ENCODE results near the gene CD320.
"Not testable (repeated sequence)": the region's sequence is repeated elsewhere in the genome, so short reads cannot be mapped to it uniquely, and the experiment has no call there.

The CD320 gene

DNA sequence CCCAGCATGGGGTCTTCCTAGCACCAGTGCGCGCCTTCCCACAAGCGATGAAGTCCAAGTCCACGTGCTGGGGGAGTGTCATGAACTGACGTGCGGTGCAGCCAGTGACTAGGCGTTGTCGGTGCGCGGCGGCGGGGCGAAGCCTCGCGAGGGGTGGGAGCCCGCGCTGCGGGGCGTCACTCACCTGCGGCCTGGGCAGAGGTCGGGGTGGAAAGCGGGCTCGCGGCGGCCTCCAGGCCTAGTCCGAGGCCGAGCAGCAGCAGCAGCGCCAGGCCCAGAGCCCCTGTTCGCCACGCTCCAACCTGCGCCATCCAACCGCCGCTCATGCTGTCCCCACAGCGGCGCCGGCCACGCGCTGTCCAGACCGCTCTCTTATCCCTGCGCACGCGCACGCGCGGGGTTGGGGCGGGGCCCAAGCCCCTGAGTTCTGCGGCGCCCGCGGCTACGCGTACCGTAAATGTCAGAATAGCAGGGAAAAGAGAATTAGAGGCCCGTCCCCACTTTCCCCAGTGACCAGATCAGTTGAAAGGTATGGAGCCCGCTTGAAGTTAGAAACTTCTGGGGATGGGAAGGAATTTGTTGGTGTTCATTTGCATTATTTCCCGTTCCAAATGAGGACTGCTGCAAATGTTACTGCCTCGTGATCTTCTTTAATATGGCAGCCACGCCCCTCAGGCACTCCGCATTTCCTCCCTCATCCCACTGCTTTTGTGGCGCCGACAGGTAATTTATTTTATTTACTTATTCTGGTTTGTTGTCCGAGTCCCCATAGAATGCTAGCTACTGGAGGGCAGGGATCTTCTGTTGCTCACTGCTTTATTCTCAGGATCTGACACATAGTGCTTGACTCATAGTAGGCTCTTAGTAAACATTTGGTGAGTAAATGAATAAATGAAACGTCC lies at the start of gene CD320:
Gene CD320, minus strand, starts transcription at position 394 of the 902 bp plus-strand sequence. Its CDS starts 68 bp downstream, at position 326.
- peak within 1 kb of the TSS; percentile 82 for H3K4me3 ChIP-seq
- peak within 1 kb of the TSS; percentile 93 for H3K4me2 ChIP-seq
- H4K20me1 ChIP-seq, result peaks cover 40% of the 10 kb centered on the region
- no peaks in the 10 kb centered on the region for H3K9me3 ChIP-seq
- no peaks in the 10 kb centered on the region for H3K27me3 ChIP-seq
- peaks cover 75% of the 10 kb centered on the region for H3K36me3 ChIP-seq
- no peak for TF ChIP-seq Cebpa-rat (IDR thresholded peaks at IDR 0.05)
- H3K4me1 ChIP-seq, result peaks cover 55% of the 10 kb centered on the region
- H3K27ac ChIP-seq, result peak within 1 kb of the TSS; percentile 96
- peak within 1 kb of the TSS; percentile 93 for H3K9ac ChIP-seq

DNA sequence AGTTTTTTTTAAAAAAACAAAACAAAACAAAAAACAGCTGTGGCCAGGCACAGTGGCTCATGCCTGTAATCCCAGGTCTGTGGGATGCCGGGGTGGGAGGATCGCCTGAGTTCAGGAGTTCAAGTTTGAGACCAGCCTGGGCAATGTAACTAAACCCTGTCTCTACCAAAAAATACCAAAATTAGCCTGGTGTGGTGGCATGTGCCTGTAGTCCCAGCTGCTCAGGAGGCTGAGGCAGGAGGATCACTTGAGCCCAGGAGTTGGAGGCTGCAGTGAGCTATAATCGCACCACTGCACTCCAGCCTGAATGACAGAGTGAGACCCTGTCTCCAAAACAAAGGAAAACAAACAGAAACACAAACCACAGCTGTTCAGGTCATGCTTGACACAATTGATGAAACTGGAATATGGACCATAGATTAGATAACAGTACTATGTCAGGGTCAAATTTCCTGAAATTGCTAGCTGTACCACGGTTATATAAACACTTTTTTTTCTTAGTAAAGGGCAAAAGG lies 48.9 kb upstream of the CD320 start:
- Histone ChIP-seq H3K36me3 (no peaks in the 10 kb centered on the region), H3K27ac (no peak overlapping the region), H3K9ac (no peak overlapping the region), H3K4me3 (no peak overlapping the region), H3K9me3 (no peaks in the 10 kb centered on the region), H3K4me1 (peaks cover 13% of the 10 kb centered on the region), H4K20me1 (no peaks in the 10 kb centered on the region), H3K27me3 (peaks cover 11% of the 10 kb centered on the region), H3K4me2 (no peak overlapping the region)
- TF ChIP-seq Cebpa-rat (IDR thresholded peaks at IDR 0.05), result no peak

DNA sequence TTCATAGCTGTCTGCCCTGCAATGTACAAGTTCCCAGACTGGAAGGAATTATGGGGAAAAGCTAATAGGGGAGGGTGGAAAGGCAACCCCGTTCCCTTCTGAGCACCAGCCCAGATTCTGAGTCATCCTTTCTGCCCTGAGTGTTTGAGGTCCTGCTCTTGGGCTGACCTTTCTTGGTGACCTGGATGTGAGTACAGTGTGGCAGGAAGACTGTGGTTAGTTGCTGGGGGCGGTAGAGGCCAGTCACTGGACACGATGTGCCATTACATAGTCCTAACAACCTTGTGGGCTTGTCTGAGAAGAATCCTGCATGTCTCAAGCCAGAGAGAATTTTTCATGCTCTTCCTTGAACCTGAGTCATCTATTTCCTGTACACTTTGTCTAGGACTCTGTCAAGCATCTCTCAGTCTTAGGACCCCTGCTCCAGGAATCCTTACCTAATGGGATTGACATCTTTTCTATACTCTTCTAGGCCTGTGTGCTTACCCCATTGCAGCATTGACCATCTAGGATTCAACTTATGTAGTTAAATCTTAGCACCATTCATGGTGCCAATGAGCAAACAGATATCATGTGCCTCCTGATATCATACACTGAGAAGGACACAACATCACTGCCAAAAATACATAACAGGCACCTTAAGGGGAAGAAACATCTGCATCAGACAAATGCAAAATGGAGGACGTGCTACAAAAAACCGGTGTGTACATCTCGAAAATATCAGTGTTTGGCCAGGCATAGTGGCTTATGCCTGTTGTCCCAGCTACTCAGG lies 47.7 kb upstream of the CD320 start:
- no peaks in the 10 kb centered on the region for H3K36me3 ChIP-seq
- no peak overlapping the region for H3K27ac ChIP-seq
- H3K4me1 ChIP-seq, result peaks cover 9% of the 10 kb centered on the region; the same call in 1 of the 2 replicates
- no peak overlapping the region for H3K4me3 ChIP-seq
- peaks cover 5% of the 10 kb centered on the region; the same call in 1 of the 2 replicates for H3K27me3 ChIP-seq
- no peak overlapping the region for H3K4me2 ChIP-seq
- TF ChIP-seq Cebpa-rat (IDR thresholded peaks at IDR 0.05), result no peak
- no peaks in the 10 kb centered on the region for H4K20me1 ChIP-seq
- H3K9ac ChIP-seq, result no peak overlapping the region
- H3K9me3 ChIP-seq, result no peaks in the 10 kb centered on the region

DNA sequence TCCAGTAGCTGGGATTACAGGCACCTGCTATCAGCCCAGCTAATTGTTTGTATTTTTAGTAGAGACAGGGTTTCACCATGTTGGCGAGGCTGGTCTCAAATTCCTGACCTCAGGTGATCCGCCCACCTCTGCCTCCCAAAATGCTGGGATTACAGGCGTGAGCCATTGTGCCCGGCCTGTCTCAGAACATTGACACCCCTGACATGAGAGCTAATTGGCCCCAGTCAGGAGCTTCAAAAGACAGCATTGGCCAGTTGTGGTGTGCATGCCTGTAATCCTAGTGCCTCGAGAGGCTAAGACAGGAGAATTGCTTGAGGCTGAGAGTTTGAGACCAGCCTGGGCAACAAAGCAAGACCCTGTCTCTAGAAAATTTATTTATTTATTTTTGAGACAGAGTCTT lies 44.7 kb upstream of the CD320 start:
- H3K4me1 ChIP-seq, result peaks cover 24% of the 10 kb centered on the region
- not testable (repeated sequence) for H3K4me3 ChIP-seq, H4K20me1 ChIP-seq, H3K27me3 ChIP-seq, H3K9me3 ChIP-seq, H3K4me2 ChIP-seq, H3K36me3 ChIP-seq, H3K27ac ChIP-seq, H3K9ac ChIP-seq

DNA sequence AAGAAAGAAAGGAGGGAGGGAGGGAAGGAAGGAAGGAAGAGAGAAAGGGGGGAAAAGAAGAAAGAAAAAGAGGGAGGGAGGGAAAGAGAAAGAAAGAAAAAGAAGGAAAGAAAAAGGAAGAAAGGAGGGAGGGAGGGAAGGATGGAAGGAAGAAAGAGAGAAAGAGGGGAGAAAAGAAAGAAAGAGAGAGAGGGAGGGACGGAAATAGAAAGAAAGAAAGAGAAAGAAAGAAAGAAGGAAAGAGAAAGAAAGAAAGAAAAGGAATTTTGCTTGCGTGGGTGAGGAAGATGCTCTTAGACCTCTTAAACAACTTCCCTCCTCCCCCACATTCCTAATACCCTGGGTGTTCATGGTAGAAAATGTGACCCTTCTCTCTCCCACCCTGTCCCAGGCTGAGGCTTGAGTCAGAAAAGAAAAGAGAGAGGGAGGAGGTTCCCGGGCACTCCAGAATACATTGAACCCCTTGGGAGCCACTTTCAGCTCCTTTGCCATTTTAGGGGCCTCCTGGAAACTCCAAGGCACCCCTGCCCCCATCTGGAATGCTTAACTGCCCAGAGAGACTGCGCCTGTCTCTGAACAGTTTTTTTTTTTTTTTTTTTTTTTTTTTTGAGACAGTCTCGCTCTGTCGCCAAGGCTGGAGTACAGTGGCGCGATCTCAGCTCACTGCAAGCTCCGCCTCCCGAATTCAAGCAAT lies 44.1 kb upstream of the CD320 start:
- no peak for TF ChIP-seq Cebpa-rat (IDR thresholded peaks at IDR 0.05)
- H3K4me3 ChIP-seq, result no peak overlapping the region
- H3K36me3 ChIP-seq, result no peaks in the 10 kb centered on the region
- H3K9me3 ChIP-seq, result no peaks in the 10 kb centered on the region
- peaks cover 30% of the 10 kb centered on the region for H3K4me1 ChIP-seq
- no peak overlapping the region for H3K4me2 ChIP-seq
- H4K20me1 ChIP-seq, result no peaks in the 10 kb centered on the region
- H3K9ac ChIP-seq, result no peak overlapping the region
- H3K27me3 ChIP-seq, result peaks cover 5% of the 10 kb centered on the region; the same call in 1 of the 2 replicates
- no peak overlapping the region for H3K27ac ChIP-seq

DNA sequence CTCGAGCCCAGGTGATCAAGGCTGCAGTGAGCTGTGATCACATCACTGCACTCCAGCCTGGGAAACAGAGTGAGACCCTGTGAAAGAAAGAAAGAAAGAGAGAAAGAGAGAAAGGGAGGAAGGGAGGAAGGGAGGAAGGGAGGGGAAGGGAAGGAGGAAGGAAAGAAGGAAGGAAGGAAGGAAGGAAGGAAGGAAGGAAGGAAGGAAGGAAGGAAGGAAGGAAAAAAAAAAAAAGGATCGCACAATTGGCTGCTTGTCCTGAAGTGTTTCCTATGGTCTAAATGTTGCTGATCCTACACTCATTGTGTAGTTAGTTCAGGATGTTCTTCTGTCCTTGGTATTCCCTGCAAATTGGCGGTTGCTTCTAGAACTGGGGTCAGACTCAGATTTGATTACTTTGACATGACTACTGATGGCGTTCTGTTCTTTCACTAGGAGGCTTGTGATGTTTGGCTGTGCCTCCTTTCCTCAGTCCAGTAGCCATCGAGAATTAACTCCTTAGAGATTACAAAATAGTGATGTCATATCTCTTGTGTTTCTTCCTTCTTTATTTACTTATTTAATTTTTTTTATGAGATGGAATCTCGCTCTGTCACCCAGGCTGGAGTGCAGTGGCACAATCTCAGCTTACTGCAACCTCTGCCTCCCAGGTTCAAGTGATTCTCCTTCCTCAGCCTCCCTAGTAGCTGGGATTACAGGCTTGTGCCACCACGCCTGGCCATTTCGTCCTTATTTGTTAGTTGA lies 41.6 kb upstream of the CD320 start:
- Histone ChIP-seq H3K4me2 (peak overlapping the region; percentile 20; the same call in 1 of the 2 replicates), H3K4me1 (peaks cover 36% of the 10 kb centered on the region)
- H4K20me1 ChIP-seq, H3K9me3 ChIP-seq, H3K9ac ChIP-seq, H3K4me3 ChIP-seq, H3K36me3 ChIP-seq, H3K27ac ChIP-seq, H3K27me3 ChIP-seq: not testable (repeated sequence)

DNA sequence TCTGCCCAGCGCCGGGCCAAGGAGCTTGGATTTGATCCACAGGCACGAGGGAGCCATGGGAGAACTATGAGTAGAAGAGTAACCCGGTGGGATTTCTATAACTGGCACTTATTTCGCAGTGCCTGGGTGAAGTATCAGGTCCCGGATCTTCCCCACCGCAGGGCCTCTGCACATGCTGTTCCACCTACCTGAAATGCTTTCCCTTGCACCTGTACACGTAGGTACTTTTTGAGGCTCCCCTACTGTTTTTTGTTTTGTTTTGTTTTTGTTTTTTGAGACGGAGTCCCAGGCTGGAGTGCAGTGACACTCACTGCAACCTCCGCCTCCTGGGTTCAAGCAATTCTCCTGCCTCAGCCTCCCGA lies 35.3 kb upstream of the CD320 start:
- Histone ChIP-seq H3K4me3 (peak overlapping the region; percentile 78), H3K4me1 (peaks cover 59% of the 10 kb centered on the region), H3K4me2 (peak overlapping the region; percentile 97), H3K9me3 (no peaks in the 10 kb centered on the region), H4K20me1 (no peaks in the 10 kb centered on the region), H3K36me3 (no peaks in the 10 kb centered on the region), H3K9ac (no peak overlapping the region), H3K27me3 (peaks cover 6% of the 10 kb centered on the region; the same call in 1 of the 2 replicates), H3K27ac (no peak overlapping the region)
- no peak for TF ChIP-seq Cebpa-rat (IDR thresholded peaks at IDR 0.05)

DNA sequence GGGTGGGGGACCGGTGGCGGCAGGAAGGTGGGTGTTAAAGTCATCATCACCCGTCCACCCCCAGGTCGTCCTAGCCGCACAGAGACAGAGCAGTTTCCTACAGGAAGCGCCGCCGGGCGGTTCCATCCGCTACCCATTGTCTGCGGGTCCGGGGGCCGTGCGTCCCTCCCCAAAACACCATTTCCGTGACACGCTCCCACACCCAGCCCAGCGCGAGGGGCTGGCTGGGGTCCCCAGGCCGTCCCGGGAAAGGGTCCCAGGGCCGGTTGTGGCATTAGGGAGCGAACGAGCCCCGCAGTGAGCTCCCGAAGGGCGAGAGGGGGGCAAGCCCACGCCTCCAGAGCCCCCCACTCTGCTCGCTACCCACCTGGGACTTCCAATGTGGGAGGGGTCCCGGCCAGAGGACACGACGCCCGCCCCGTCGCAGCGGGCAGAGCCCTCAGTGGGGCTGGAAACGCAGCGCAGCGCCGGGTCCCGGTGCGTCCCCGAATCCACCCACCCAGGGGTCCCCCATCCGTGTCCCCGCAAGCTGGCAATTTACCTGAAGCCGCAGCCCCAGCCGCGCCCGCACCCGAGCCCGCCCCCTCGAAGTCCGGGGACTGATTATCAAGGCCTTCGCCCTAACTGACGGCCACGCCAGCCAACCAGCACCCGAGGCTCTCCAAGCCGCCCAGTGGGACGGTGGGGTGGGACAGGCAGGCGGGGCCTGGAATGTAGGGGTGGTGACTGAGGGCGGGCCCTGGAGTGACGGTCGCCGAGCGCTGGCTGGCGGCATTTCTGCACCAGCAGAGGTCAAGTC lies 34.7 kb upstream of the CD320 start, which contains the start of gene KANK3:
Gene KANK3, minus strand, starts transcription at position 579 of the 799 bp plus-strand sequence. CDS start 5,434 bp downstream, outside the sequence.
- Histone ChIP-seq H3K36me3 (no peaks in the 10 kb centered on the region), H3K27me3 (peaks cover 6% of the 10 kb centered on the region; the same call in 1 of the 2 replicates), H3K27ac (peak within 1 kb of the TSS; percentile 79), H3K9ac (peak within 1 kb of the TSS; percentile 75), H4K20me1 (no peaks in the 10 kb centered on the region), H3K4me3 (peak within 1 kb of the TSS; percentile 78), H3K4me1 (peaks cover 55% of the 10 kb centered on the region), H3K4me2 (peak within 1 kb of the TSS; percentile 97), H3K9me3 (no peaks in the 10 kb centered on the region)
- no peak for TF ChIP-seq Cebpa-rat (IDR thresholded peaks at IDR 0.05)
